GM12878 (cell line): ENCODE measurements around the gene NEAT1. TPM values are rescaled to one million over a fixed set of nuclear protein-coding genes. Genes with fewer than 3 reads are reported as not detected.

Experiments
- ASH2L ChIP-seq: fragments of 300-600, 200-600 bp; sonication (generic); IDR thresholded peaks from 2 replicates; pipeline ENCODE4 v1.6.1; 2017; ENCODE audit warnings: low read depth, mild to moderate bottlenecking, borderline replicate concordance
- ATF2 ChIP-seq: IDR thresholded peaks from 2 replicates; pipeline ENCODE4 v1.6.1; 2012; ENCODE audit warnings: low read length, inconsistent platforms
- BCL11A ChIP-seq: IDR thresholded peaks from 2 replicates; pipeline ENCODE4 v1.6.1; 2011; ENCODE audit warnings: low read depth, low read length
- CEBPB ChIP-seq, 2 experiments: fragments of 150-350 bp in 1 of 2; IDR thresholded peaks; 2 replicates each; pipeline ENCODE4 v1.6.1; 2012 to 2014; ENCODE audit warnings: low read depth in 2 of 2, low read length in 2 of 2, borderline replicate concordance in 1 of 2, inconsistent platforms in 1 of 2
- CHD2 ChIP-seq: IDR thresholded peaks from 2 replicates; pipeline ENCODE4 v1.6.1; 2011; ENCODE audit warnings: low read depth, low read length, improper control_type of control experiment, borderline replicate concordance
- E4F1 ChIP-seq: fragments of 450-650 bp; IDR thresholded peaks from 2 replicates; pipeline ENCODE4 v1.6.1; 2018; ENCODE audit warnings: borderline replicate concordance, mild to moderate bottlenecking; ENCODE audit not compliant: partially characterized antibody
- EED ChIP-seq: sonication (generic); IDR thresholded peaks from 2 replicates; pipeline ENCODE4 v1.6.1; 2016; ENCODE audit warnings: antibody characterized with exemption, low read depth
- ELK1 ChIP-seq: IDR thresholded peaks from 2 replicates; pipeline ENCODE4 v1.6.1; 2012; ENCODE audit warnings: low read depth, low read length, improper control_type of control experiment
- GATAD2B ChIP-seq: fragments of 450-650 bp; conservative IDR thresholded peaks from 2 replicates; pipeline ENCODE4 v1.6.1; 2017; ENCODE audit warnings: low read depth, mild to moderate bottlenecking, moderate library complexity
- HCFC1 ChIP-seq: fragments of 150-350 bp; IDR thresholded peaks from 2 replicates; pipeline ENCODE4 v1.6.1; 2014; ENCODE audit warnings: low read length
- MAX ChIP-seq: IDR thresholded peaks from 2 replicates; pipeline ENCODE4 v1.6.1; 2012; ENCODE audit warnings: low read depth, low read length, improper control_type of control experiment
- NBN ChIP-seq: fragments of 450-650 bp; IDR thresholded peaks from 2 replicates; pipeline ENCODE4 v1.6.1; 2016
- POLR2AphosphoS5 ChIP-seq: IDR thresholded peaks from 2 replicates; pipeline ENCODE4 v1.6.1; 2011; ENCODE audit warnings: mild to moderate bottlenecking, low read length, inconsistent platforms
- RAD21 ChIP-seq: IDR thresholded peaks from 2 replicates; pipeline ENCODE4 v1.6.1; 2011; ENCODE audit warnings: mild to moderate bottlenecking, low read depth, low read length, moderate library complexity; ENCODE audit not compliant: insufficient read depth
- RAD51 ChIP-seq: fragments of 450-650 bp; IDR thresholded peaks from 2 replicates; pipeline ENCODE4 v1.6.1; 2016; ENCODE audit warnings: moderate library complexity, mild to moderate bottlenecking, inconsistent platforms
- RB1 ChIP-seq: fragments of 450-650 bp; formaldehyde crosslinking; IDR thresholded peaks from 2 replicates; pipeline ENCODE4 v1.6.1; 2017; ENCODE audit warnings: mild to moderate bottlenecking, borderline replicate concordance
- RBBP5 ChIP-seq: fragments of 200-600 bp; sonication (generic); conservative IDR thresholded peaks from 2 replicates; pipeline ENCODE4 v1.6.1; 2016
- SIN3A ChIP-seq: IDR thresholded peaks from 2 replicates; pipeline ENCODE4 v1.6.1; 2012; ENCODE audit warnings: low read depth, low read length, improper control_type of control experiment
- SREBF2 ChIP-seq: IDR thresholded peaks from 2 replicates; pipeline ENCODE4 v1.6.1; 2012; ENCODE audit warnings: mild to moderate bottlenecking, low read length
- SRF ChIP-seq, 2 experiments: IDR thresholded peaks; 2 replicates each; pipeline ENCODE4 v1.6.1; 2011; ENCODE audit warnings: low read depth in 2 of 2, low read length in 2 of 2, mild to moderate bottlenecking in 1 of 2, moderate library complexity in 1 of 2
- TAF1 ChIP-seq: IDR thresholded peaks from 2 replicates; pipeline ENCODE4 v1.6.1; 2011; ENCODE audit warnings: mild to moderate bottlenecking, low read depth, low read length, borderline replicate concordance
- USF1 ChIP-seq: IDR thresholded peaks from 2 replicates; pipeline ENCODE4 v1.6.1; 2011; ENCODE audit warnings: borderline replicate concordance, low read depth, mild to moderate bottlenecking, moderate library complexity, mixed read lengths, low read length; ENCODE audit not compliant: insufficient read depth; ENCODE audit errors: extremely low read length
- USF2 ChIP-seq: IDR thresholded peaks from 2 replicates; pipeline ENCODE4 v1.6.1; 2011; ENCODE audit warnings: low read depth, low read length, improper control_type of control experiment, borderline replicate concordance
- ZNF274 ChIP-seq: IDR thresholded peaks from one replicate; pipeline ENCODE4 v1.8.0; 2011; ENCODE audit not compliant: insufficient read length, insufficient read depth
- polyA plus RNA-seq, 11 experiments: library from polyadenylated mRNA; depleted of rRNA in 4 of 11; unstranded in 6 of 11; stranded (reverse) in 5 of 11; fragments of >200 nt; fragmentation: Nextera tagmentation in 4 of 11; fragmentation: Illumina TruSeq in 1 of 11; extraction: Ambion mirVana in 4 of 11; extraction: Trizol in 1 of 11; gene quantifications; 1 replicate in 1 of 11; 2 replicates in 10 of 11; pipeline versions ENCODE4 v1.2.1 to v1.2.3, GENCODE V29; 2011 to 2016; ENCODE audit warnings: inconsistent platforms in 2 of 11, missing spikeins in 2 of 11, low read depth in 1 of 11
- total RNA-seq, 4 experiments: library from RNA; depleted of rRNA in 3 of 4; stranded (reverse); fragments of >200 nt in 3 of 4; fragmentation: Illumina TruSeq in 1 of 4; extraction: Trizol in 1 of 4; gene quantifications; 2 replicates each; pipeline versions ENCODE4 v1.2.1 to v1.2.3, GENCODE V29; 2013 to 2021

NEAT1 gene
- total and polyA plus RNA-seq, 10 of the 15 experiments (the other 5 are each of a cell fraction or from before 2014, with no cell fraction given), result 13.6 to 328 (median 69.4) TPM

GRCh38 chr11:65492637-65493366, 70.2 kb downstream of the NEAT1 start (continued):
- TF ChIP-seq E4F1 (no peak), HCFC1 (no peak), MAX (no peak), RAD51 (no peak), ZNF274 (no peak), SREBF2 (no peak), ELK1 (no peak), ASH2L (no peak), CHD2 (no peak), POLR2AphosphoS5 (peak; percentile 38; the same call in 1 of the 2 replicates), RB1 (no peak), EED (peak; percentile 98), TAF1 (peak; percentile 45; the same call in 1 of the 2 replicates), BCL11A (peak; percentile 46; the same call in 1 of the 2 replicates), CEBPB (IDR thresholded peaks at IDR 0.05; ENCODE audit: borderline replicate concordance in 1 of 2, low read depth in 2 of 2, low read length in 2 of 2) (no peak), GATAD2B (peak; percentile 69), USF2 (no peak), SIN3A (no peak), USF1 (no peak), SRF (IDR thresholded peaks at IDR 0.05; ENCODE audit: low read depth in 2 of 2, low read length in 2 of 2) (no peak), ATF2 (no peak), RBBP5 (no peak), NBN (0 out of 2 replicates have a peak, but pooled peaks have one; percentile 30), RAD21 (no peak)
